C4-2B (cell line): ENCODE results near the gene CDC14A.

ENCODE experiments used
- ZFX ChIP-seq: fragments of 450-650 bp; IDR thresholded peaks from 2 replicates; pipeline ENCODE4 v1.6.1; 2017
- TF ChIP-seq, protein P1 (sequence below): fragments of 450-650 bp; conservative IDR thresholded peaks from 2 replicates; pipeline ENCODE4 v1.5.1; 2017; ENCODE audit warnings: mild to moderate bottlenecking

- TF ChIP-seq, protein P1, sequence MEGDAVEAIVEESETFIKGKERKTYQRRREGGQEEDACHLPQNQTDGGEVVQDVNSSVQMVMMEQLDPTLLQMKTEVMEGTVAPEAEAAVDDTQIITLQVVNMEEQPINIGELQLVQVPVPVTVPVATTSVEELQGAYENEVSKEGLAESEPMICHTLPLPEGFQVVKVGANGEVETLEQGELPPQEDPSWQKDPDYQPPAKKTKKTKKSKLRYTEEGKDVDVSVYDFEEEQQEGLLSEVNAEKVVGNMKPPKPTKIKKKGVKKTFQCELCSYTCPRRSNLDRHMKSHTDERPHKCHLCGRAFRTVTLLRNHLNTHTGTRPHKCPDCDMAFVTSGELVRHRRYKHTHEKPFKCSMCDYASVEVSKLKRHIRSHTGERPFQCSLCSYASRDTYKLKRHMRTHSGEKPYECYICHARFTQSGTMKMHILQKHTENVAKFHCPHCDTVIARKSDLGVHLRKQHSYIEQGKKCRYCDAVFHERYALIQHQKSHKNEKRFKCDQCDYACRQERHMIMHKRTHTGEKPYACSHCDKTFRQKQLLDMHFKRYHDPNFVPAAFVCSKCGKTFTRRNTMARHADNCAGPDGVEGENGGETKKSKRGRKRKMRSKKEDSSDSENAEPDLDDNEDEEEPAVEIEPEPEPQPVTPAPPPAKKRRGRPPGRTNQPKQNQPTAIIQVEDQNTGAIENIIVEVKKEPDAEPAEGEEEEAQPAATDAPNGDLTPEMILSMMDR: no peak
- TF ChIP-seq ZFX: no peak
Observed at GRCh38 chr1:100431954-100432353, 79.6 kb downstream of the CDC14A start.
